NT2/D1 (cell line): ENCODE results near the gene MEN1.

ENCODE experiments used
- SUZ12 ChIP-seq: IDR thresholded peaks from 2 replicates; pipeline ENCODE4 v1.6.1; 2011; ENCODE audit not compliant: insufficient read length, insufficient read depth; ENCODE audit errors: extremely low read depth
- YY1 ChIP-seq: IDR thresholded peaks from 2 replicates; pipeline ENCODE4 v1.6.1; 2011; ENCODE audit not compliant: insufficient read length, insufficient read depth
- ZNF274 ChIP-seq: IDR thresholded peaks from 2 replicates; pipeline ENCODE4 v1.6.1; 2011; ENCODE audit warnings: mild to moderate bottlenecking, low read depth, low read length

DNA sequence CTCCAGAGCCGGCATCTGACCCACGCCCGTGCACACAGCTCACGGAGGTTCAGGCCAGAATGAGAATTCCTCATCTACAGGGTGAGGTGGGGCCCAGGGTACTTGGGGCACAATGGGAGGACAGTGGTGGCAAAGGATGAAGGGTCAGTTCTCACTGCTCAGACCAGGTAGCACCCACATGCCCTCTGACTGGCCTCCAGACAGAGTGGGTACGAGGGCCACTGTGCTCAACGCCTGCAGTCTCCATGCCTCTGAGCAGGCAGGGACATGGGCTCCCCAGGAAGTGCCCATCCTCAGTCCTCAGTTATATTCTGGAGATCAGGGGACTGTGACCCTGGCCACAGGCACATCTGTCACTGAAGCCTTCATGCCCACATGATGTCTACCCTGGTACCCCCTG is 47.1 kb upstream of the MEN1 start:
- TF ChIP-seq YY1 = no peak
- no peak for TF ChIP-seq ZNF274
- TF ChIP-seq SUZ12 = no peak
